ENCODE measurements around the gene FHL1.

Gene FHL1

GRCh38 chrX:136190038-136190713 lies 42.8 kb downstream of the FHL1 start:
- no peak for DNase-seq

- DNase-seq: no peak
These were observed 43.8 kb downstream of the FHL1 start for GRCh38 chrX:136191171-136191570.

GRCh38 chrX:136192135-136192534 lies 44.8 kb downstream of the FHL1 start:
- no peak for DNase-seq

- no peak for DNase-seq
These were observed 45.6 kb downstream of the FHL1 start for GRCh38 chrX:136192839-136193414.

- DNase-seq: no peak
These were observed 46.4 kb downstream of the FHL1 start for GRCh38 chrX:136193771-136194170.

GRCh38 chrX:136194536-136194935 lies 47.2 kb downstream of the FHL1 start:
- no peak for DNase-seq

- DNase-seq: no peak
These were observed 47.9 kb downstream of the FHL1 start for GRCh38 chrX:136195247-136195646.

- no peak for DNase-seq
These were observed 49.4 kb downstream of the FHL1 start for GRCh38 chrX:136196691-136197155.

GRCh38 chrX:136198010-136198409 lies 50.7 kb downstream of the FHL1 start:
- no peak for DNase-seq

- DNase-seq: no peak
These were observed 51.4 kb downstream of the FHL1 start for GRCh38 chrX:136198678-136199243.

GRCh38 chrX:136199365-136199764 lies 52.0 kb downstream of the FHL1 start:
- no peak for DNase-seq

- no peak for DNase-seq
These were observed 53.1 kb downstream of the FHL1 start for GRCh38 chrX:136200466-136200865.

GRCh38 chrX:136201601-136202000 lies 54.3 kb downstream of the FHL1 start:
- no peak for DNase-seq

GRCh38 chrX:136202889-136203288 lies 55.6 kb downstream of the FHL1 start:
- no peak for DNase-seq

- no peak for DNase-seq
These were observed 56.1 kb downstream of the FHL1 start for GRCh38 chrX:136203438-136203837.

GRCh38 chrX:136203951-136204350 lies 56.6 kb downstream of the FHL1 start:
- DNase-seq: no peak

- no peak for DNase-seq
These were observed 57.2 kb downstream of the FHL1 start for GRCh38 chrX:136204571-136204970.

- DNase-seq: no peak
These were observed 58.6 kb downstream of the FHL1 start for GRCh38 chrX:136205882-136206380.

GRCh38 chrX:136206916-136207315 lies 59.6 kb downstream of the FHL1 start:
- no peak for DNase-seq

- DNase-seq: no peak
These were observed 60.2 kb downstream of the FHL1 start for GRCh38 chrX:136207546-136207945.

- peak; percentile 24 for DNase-seq
These were observed 61.8 kb downstream of the FHL1 start for GRCh38 chrX:136209016-136209738.

GRCh38 chrX:136209751-136210150 lies 62.4 kb downstream of the FHL1 start:
- no peak for DNase-seq

- DNase-seq: no peak
These were observed 62.9 kb downstream of the FHL1 start for GRCh38 chrX:136210243-136210642.

GRCh38 chrX:136210806-136211205 lies 63.5 kb downstream of the FHL1 start:
- no peak for DNase-seq

Data from stimulated activated CD4-positive, alpha-beta T cell treated with anti-CD3 and anti-CD28 coated beads, Interleukin-1b, Interleukin-23, amount 100 ng/mL, for 48 hours (primary cell).